Loucy (cell line): Measurements from ENCODE around the gene SOD1.

Source experiments
- H2AFZ ChIP-seq: fragments of 200-600 bp; sonication (generic); 2 replicates; pipeline ENCODE4 v1.6.0; 2016; ENCODE audit warnings: antibody characterized with exemption, mild to moderate bottlenecking, low read length, moderate library complexity
- H3F3A ChIP-seq: fragments of 200-600 bp; 2 replicates; pipeline ENCODE4 v1.6.0; 2016; ENCODE audit warnings: antibody characterized with exemption, low read depth, mild to moderate bottlenecking
- H3K27me3 ChIP-seq: fragments of 200-600 bp; sonication (generic); 2 replicates; pipeline ENCODE4 v1.6.1; 2014; ENCODE audit warnings: low read length, mild to moderate bottlenecking; ENCODE audit not compliant: insufficient read depth, poor library complexity, severe bottlenecking
- H3K36me3 ChIP-seq: fragments of 200-600 bp; sonication (generic); 2 replicates; pipeline ENCODE4 v1.6.1; 2016; ENCODE audit warnings: low read length; ENCODE audit not compliant: insufficient read depth
- H3K4me1 ChIP-seq: fragments of 200-600 bp; sonication (generic); 2 replicates; pipeline ENCODE4 v1.5.1; 2014; ENCODE audit warnings: low read length, mild to moderate bottlenecking; ENCODE audit not compliant: insufficient read depth, poor library complexity, severe bottlenecking
- H3K4me2 ChIP-seq: fragments of 200-600 bp; sonication (generic); 2 replicates; pipeline ENCODE4 v1.6.0; 2014; ENCODE audit warnings: antibody characterized with exemption, low read length, low read depth, mild to moderate bottlenecking; ENCODE audit not compliant: poor library complexity, severe bottlenecking
- H3K4me3 ChIP-seq: fragments of 200-600 bp; sonication (generic); 2 replicates; pipeline ENCODE4 v1.5.1; 2014; ENCODE audit warnings: low read length, mild to moderate bottlenecking, mixed read lengths; ENCODE audit not compliant: poor library complexity, severe bottlenecking
- H3K79me2 ChIP-seq: fragments of 200-600 bp; sonication (generic); 2 replicates; pipeline ENCODE4 v1.6.1; 2014; ENCODE audit warnings: low read length; ENCODE audit not compliant: insufficient read depth
- H3K9ac ChIP-seq: fragments of 200-600 bp; sonication (generic); 2 replicates; pipeline ENCODE4 v1.6.0; 2014; ENCODE audit warnings: mild to moderate bottlenecking, low read depth, low read length, moderate library complexity; ENCODE audit not compliant: poor library complexity, severe bottlenecking
- H3K9me2 ChIP-seq: fragments of 200-600 bp; sonication (generic); replicated peaks from 2 replicates; pipeline ENCODE4 v1.6.1; 2016; ENCODE audit warnings: low read depth, low read length, mixed read lengths
- H3K9me3 ChIP-seq: fragments of 200-600 bp; sonication (generic); 2 replicates; pipeline ENCODE4 v1.6.1; 2014; ENCODE audit warnings: mild to moderate bottlenecking, antibody characterized with exemption, low read length, low read depth; ENCODE audit not compliant: insufficient read depth
- H4K20me1 ChIP-seq: fragments of 200-600 bp; sonication (generic); 2 replicates; pipeline ENCODE4 v1.6.0; 2014; ENCODE audit warnings: antibody characterized with exemption, low read length, mild to moderate bottlenecking; ENCODE audit not compliant: insufficient read depth, poor library complexity, severe bottlenecking
- EZH2phosphoT487 ChIP-seq: fragments of 200-600 bp; IDR thresholded peaks from 2 replicates; pipeline ENCODE4 v1.6.1; 2018; ENCODE audit warnings: antibody characterized with exemption, mild to moderate bottlenecking, moderate library complexity, borderline replicate concordance
- TF ChIP-seq, protein P1 (sequence below): fragments of 200-600 bp; sonication (generic); conservative IDR thresholded peaks from 2 replicates; pipeline ENCODE4 v1.5.1; 2014; ENCODE audit warnings: mild to moderate bottlenecking, antibody characterized with exemption, low read length

SOD1 gene

GRCh38 chr21:31711326-31711725, 51.8 kb downstream of the SOD1 start:
- Histone ChIP-seq H3K9me3 (no peaks in the 10 kb centered on the region), H3F3A (no peaks in the 10 kb centered on the region), H3K36me3 (peaks cover 3% of the 10 kb centered on the region; the same call in 1 of the 2 replicates), H3K79me2 (peaks cover 100% of the 10 kb centered on the region), H3K27me3 (no peaks in the 10 kb centered on the region), H3K9ac (no peak overlapping the region), H3K9me2 (no peaks in the 10 kb centered on the region), H3K4me1 (peaks cover under 1% of the 10 kb centered on the region), H3K4me2 (no peak overlapping the region), H4K20me1 (peaks cover 97% of the 10 kb centered on the region), H2AFZ (no peak overlapping the region), H3K4me3 (no peak overlapping the region)
- no peak for TF ChIP-seq EZH2phosphoT487
- TF ChIP-seq, protein P1, sequence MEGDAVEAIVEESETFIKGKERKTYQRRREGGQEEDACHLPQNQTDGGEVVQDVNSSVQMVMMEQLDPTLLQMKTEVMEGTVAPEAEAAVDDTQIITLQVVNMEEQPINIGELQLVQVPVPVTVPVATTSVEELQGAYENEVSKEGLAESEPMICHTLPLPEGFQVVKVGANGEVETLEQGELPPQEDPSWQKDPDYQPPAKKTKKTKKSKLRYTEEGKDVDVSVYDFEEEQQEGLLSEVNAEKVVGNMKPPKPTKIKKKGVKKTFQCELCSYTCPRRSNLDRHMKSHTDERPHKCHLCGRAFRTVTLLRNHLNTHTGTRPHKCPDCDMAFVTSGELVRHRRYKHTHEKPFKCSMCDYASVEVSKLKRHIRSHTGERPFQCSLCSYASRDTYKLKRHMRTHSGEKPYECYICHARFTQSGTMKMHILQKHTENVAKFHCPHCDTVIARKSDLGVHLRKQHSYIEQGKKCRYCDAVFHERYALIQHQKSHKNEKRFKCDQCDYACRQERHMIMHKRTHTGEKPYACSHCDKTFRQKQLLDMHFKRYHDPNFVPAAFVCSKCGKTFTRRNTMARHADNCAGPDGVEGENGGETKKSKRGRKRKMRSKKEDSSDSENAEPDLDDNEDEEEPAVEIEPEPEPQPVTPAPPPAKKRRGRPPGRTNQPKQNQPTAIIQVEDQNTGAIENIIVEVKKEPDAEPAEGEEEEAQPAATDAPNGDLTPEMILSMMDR = no peak

DNA sequence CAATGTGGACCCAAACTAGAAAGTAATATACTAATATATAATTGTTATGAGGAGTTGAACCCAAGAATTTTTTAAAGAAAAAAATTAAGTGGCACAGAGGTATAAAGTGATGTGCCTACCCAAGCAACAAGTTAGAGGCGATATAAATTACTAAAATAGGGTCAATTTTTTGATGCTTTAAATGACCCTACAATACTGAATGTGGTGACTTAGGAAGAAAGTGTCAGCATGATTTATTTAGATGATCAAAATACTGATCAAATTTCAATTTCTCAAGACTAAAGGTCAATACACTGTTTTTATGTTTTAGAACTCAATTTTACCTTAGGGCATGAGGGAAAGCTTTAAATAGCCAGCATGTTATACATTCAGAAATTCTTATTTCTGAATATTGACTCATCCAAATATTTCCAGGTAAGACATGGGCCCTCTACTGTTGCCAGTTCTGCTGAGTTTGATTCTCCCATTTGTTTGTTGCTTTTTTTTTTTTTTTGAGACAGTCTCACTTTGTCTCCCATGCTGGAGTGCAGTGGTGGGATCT, 52.3 kb downstream of the SOD1 start:
- Histone ChIP-seq H4K20me1 (peaks cover 97% of the 10 kb centered on the region), H3K4me2 (no peak overlapping the region), H3K36me3 (peaks cover 3% of the 10 kb centered on the region; the same call in 1 of the 2 replicates), H3K27me3 (no peaks in the 10 kb centered on the region), H3K9me2 (no peaks in the 10 kb centered on the region), H3K4me3 (no peak overlapping the region), H3K79me2 (peaks cover 100% of the 10 kb centered on the region), H3K9me3 (no peaks in the 10 kb centered on the region), H3K4me1 (peaks cover 6% of the 10 kb centered on the region), H3K9ac (no peak overlapping the region), H3F3A (no peaks in the 10 kb centered on the region), H2AFZ (no peak overlapping the region)
- TF ChIP-seq, protein P1 = no peak
- TF ChIP-seq EZH2phosphoT487 = no peak

GRCh38 chr21:31713115-31713514, 53.6 kb downstream of the SOD1 start:
- H3K9me2 ChIP-seq = no peaks in the 10 kb centered on the region
- H3K36me3 ChIP-seq = peaks cover 3% of the 10 kb centered on the region; the same call in 1 of the 2 replicates
- H3K4me1 ChIP-seq = peaks cover 7% of the 10 kb centered on the region
- H4K20me1 ChIP-seq = peaks cover 93% of the 10 kb centered on the region
- H3K4me2 ChIP-seq = no peak overlapping the region
- H3K27me3 ChIP-seq = no peaks in the 10 kb centered on the region
- no peak for TF ChIP-seq EZH2phosphoT487
- TF ChIP-seq, protein P1 = no peak
- no peaks in the 10 kb centered on the region for H3K9me3 ChIP-seq
- H3K9ac ChIP-seq = no peak overlapping the region
- H3K79me2 ChIP-seq = peaks cover 99% of the 10 kb centered on the region
- H2AFZ ChIP-seq = no peak overlapping the region
- H3F3A ChIP-seq = no peaks in the 10 kb centered on the region
- H3K4me3 ChIP-seq = no peak overlapping the region
